ENCODE data around the gene FAM180B. TPM values are rescaled to one million over a fixed set of nuclear protein-coding genes. Genes with fewer than 3 reads are reported as not detected.
A peak's percentile ranks its signal among the peaks of the same experiment; 100 is the strongest.
"Not testable (repeated sequence)": the region's sequence is repeated elsewhere in the genome, so short reads cannot be mapped to it uniquely, and the experiment has no call there.

Gene FAM180B
- total RNA-seq, 1 donor, result not detected

DNA sequence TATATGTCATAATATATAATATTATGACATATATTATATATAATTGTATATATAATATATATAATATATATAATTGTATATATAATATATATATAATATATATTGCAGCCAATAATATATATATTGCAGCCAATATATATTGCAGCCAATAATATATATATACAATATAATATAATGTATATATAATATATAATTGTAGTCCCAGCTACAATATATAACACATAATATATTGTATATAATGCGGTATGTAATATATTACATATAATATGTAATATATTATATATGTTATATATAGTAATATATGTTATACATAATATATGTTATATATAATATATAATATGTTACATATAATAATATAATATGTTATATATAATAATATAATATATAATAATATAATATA is 27.8 kb upstream of the FAM180B start:
- no peak overlapping the region for H2AFZ ChIP-seq (ENCODE audit: low read length)
- H3K9me3 ChIP-seq (ENCODE audit: low read depth, low read length), result no peaks in the 10 kb centered on the region
- H4K20me1 ChIP-seq (ENCODE audit: insufficient read depth, low read length), result no peaks in the 10 kb centered on the region
- H3K27me3 ChIP-seq (ENCODE audit: insufficient read depth, low read length), result no peaks in the 10 kb centered on the region
- TF ChIP-seq, protein P1, sequence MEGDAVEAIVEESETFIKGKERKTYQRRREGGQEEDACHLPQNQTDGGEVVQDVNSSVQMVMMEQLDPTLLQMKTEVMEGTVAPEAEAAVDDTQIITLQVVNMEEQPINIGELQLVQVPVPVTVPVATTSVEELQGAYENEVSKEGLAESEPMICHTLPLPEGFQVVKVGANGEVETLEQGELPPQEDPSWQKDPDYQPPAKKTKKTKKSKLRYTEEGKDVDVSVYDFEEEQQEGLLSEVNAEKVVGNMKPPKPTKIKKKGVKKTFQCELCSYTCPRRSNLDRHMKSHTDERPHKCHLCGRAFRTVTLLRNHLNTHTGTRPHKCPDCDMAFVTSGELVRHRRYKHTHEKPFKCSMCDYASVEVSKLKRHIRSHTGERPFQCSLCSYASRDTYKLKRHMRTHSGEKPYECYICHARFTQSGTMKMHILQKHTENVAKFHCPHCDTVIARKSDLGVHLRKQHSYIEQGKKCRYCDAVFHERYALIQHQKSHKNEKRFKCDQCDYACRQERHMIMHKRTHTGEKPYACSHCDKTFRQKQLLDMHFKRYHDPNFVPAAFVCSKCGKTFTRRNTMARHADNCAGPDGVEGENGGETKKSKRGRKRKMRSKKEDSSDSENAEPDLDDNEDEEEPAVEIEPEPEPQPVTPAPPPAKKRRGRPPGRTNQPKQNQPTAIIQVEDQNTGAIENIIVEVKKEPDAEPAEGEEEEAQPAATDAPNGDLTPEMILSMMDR (IDR thresholded peaks at IDR 0.05; ENCODE audit: extremely low read depth, low read depth, low read length), result no peak
- H3K4me3 ChIP-seq (ENCODE audit: insufficient read depth, low read length), result no peak overlapping the region
- no peak for DNase-seq (ENCODE audit: insufficient read length, low spot score, missing footprints)
- no peak overlapping the region for H3K27ac ChIP-seq (ENCODE audit: low read depth, low read length)
- H3K4me2 ChIP-seq (ENCODE audit: insufficient read depth, low read length), result no peak overlapping the region
- peaks cover 4% of the 10 kb centered on the region for H3K4me1 ChIP-seq (ENCODE audit: insufficient read depth, low read length)
- no peaks in the 10 kb centered on the region for H3K79me2 ChIP-seq (ENCODE audit: insufficient read depth, low read length)
- no peaks in the 10 kb centered on the region for H3K36me3 ChIP-seq (ENCODE audit: insufficient read depth, low read length)

DNA sequence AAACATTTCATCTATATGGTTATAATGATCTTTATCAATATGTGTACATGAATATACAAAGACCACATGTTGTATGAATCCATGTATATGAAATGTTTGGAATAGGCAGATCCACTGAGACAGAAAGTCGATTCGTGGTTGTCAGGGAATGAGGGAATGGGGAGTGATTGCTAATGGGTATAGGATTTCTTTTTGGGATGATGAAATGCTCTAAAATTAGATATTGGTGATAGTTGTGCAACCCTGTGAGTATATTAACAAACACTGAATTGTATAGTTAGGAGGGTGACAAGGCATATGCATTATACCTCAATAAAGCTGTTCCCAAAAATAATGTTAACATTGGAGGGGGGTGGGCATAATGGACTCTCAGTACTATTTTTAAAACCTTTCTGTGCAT is 26.1 kb upstream of the FAM180B start:
- TF ChIP-seq, protein P1 (IDR thresholded peaks at IDR 0.05; ENCODE audit: extremely low read depth, low read depth, low read length), result no peak
- no peak overlapping the region for H3K27ac ChIP-seq (ENCODE audit: low read depth, low read length)
- no peak overlapping the region for H2AFZ ChIP-seq (ENCODE audit: low read length)
- H3K4me1 ChIP-seq (ENCODE audit: insufficient read depth, low read length), result peaks cover 8% of the 10 kb centered on the region
- DNase-seq (ENCODE audit: insufficient read length, low spot score, missing footprints), result no peak
- peaks cover 6% of the 10 kb centered on the region for H3K79me2 ChIP-seq (ENCODE audit: insufficient read depth, low read length)
- H3K27me3 ChIP-seq (ENCODE audit: insufficient read depth, low read length), result no peaks in the 10 kb centered on the region
- no peak overlapping the region for H3K4me2 ChIP-seq (ENCODE audit: insufficient read depth, low read length)
- no peaks in the 10 kb centered on the region for H3K36me3 ChIP-seq (ENCODE audit: insufficient read depth, low read length)
- no peaks in the 10 kb centered on the region for H3K9me3 ChIP-seq (ENCODE audit: low read depth, low read length)
- no peak overlapping the region for H3K4me3 ChIP-seq (ENCODE audit: insufficient read depth, low read length)
- no peaks in the 10 kb centered on the region for H4K20me1 ChIP-seq (ENCODE audit: insufficient read depth, low read length)

DNA sequence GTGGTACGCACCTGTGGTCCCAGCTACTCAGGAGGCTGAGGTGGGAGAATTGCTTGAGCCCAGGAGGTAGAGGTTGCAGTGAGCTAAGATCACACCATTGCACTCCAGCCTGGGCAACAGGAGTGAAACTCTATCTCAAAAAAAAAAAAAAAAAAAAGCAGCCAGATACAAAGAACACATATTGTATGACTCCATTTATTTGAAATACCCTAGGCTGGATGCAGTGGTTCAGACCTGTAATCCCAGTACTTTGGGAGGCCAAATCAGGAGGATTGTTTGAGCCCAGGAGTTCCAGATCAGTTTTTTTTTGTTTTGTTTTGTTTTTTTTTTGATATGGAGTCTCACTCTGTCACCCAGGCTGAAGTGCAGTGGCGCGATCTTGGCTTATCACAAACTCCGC is 24.1 kb upstream of the FAM180B start:
- not testable (repeated sequence) for H3K9me3 ChIP-seq (ENCODE audit: low read depth, low read length); DNase-seq (ENCODE audit: insufficient read length, low spot score, missing footprints); H3K27me3 ChIP-seq (ENCODE audit: insufficient read depth, low read length); H3K4me2 ChIP-seq (ENCODE audit: insufficient read depth, low read length); H2AFZ ChIP-seq (ENCODE audit: low read length); H3K27ac ChIP-seq (ENCODE audit: low read depth, low read length); H3K36me3 ChIP-seq (ENCODE audit: insufficient read depth, low read length); H4K20me1 ChIP-seq (ENCODE audit: insufficient read depth, low read length); H3K4me3 ChIP-seq (ENCODE audit: insufficient read depth, low read length)
- H3K79me2 ChIP-seq (ENCODE audit: insufficient read depth, low read length), result peaks cover 25% of the 10 kb centered on the region
- peaks cover 15% of the 10 kb centered on the region for H3K4me1 ChIP-seq (ENCODE audit: insufficient read depth, low read length)

DNA sequence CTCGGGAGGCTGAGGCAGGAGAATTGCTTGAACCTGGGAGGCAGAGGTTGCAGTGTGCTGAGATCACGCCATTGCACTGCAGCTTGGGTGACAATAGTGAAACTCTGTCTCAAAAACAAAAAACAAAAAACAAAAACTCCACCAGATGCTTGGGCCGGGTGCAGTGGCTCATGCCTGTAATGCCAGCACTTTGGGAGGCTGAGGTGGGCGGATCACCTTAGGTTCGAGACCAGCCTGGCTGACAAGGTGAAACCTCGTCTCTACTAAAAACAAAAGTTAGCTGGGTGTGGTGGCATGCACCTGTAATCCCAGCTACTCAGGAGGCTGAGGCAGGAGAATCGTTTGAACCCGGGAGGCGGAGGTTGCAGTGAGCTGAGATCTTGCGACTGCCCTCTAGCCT is 22.1 kb upstream of the FAM180B start:
- H4K20me1 ChIP-seq (ENCODE audit: insufficient read depth, low read length); H2AFZ ChIP-seq (ENCODE audit: low read length); H3K9me3 ChIP-seq (ENCODE audit: low read depth, low read length); H3K27me3 ChIP-seq (ENCODE audit: insufficient read depth, low read length); H3K36me3 ChIP-seq (ENCODE audit: insufficient read depth, low read length); DNase-seq (ENCODE audit: insufficient read length, low spot score, missing footprints); H3K27ac ChIP-seq (ENCODE audit: low read depth, low read length); H3K4me3 ChIP-seq (ENCODE audit: insufficient read depth, low read length): not testable (repeated sequence)
- H3K4me1 ChIP-seq (ENCODE audit: insufficient read depth, low read length), result peaks cover 15% of the 10 kb centered on the region
- H3K4me2 ChIP-seq (ENCODE audit: insufficient read depth, low read length), result peak overlapping the region; percentile 90
- H3K79me2 ChIP-seq (ENCODE audit: insufficient read depth, low read length), result peaks cover 34% of the 10 kb centered on the region

DNA sequence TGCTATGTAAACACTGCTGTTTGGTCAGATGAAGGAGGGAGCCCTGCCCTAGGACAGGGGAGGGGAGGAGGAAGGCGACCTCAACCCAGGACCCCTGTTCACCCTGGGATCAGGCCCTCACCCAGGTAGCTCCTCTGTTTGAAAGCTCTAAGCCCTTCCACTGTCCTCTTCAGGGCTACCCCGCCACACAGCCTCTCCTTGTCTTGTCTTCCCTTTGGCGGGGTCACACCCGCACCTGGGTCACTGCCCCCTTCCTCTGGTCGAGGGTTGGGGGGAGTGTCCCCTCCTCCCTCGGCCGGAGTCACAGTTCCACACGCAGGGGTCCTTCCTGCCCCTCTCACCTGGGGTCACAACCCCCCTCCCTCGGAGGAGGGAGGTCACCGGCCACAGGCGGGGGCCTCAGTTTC is 21.5 kb upstream of the FAM180B start:
- Histone ChIP-seq H4K20me1 (ENCODE audit: insufficient read depth, low read length) (no peaks in the 10 kb centered on the region), H3K9me3 (ENCODE audit: low read depth, low read length) (no peaks in the 10 kb centered on the region), H3K27ac (ENCODE audit: low read depth, low read length) (peak overlapping the region; percentile 68), H3K4me2 (ENCODE audit: insufficient read depth, low read length) (peak overlapping the region; percentile 90), H3K4me1 (ENCODE audit: insufficient read depth, low read length) (peaks cover 15% of the 10 kb centered on the region), H3K4me3 (ENCODE audit: insufficient read depth, low read length) (peak overlapping the region; percentile 98), H2AFZ (ENCODE audit: low read length) (peak overlapping the region; percentile 90), H3K27me3 (ENCODE audit: insufficient read depth, low read length) (no peaks in the 10 kb centered on the region), H3K36me3 (ENCODE audit: insufficient read depth, low read length) (peaks cover 7% of the 10 kb centered on the region), H3K79me2 (ENCODE audit: insufficient read depth, low read length) (peaks cover 40% of the 10 kb centered on the region)
- TF ChIP-seq, protein P1 (IDR thresholded peaks at IDR 0.05; ENCODE audit: extremely low read depth, low read depth, low read length), result no peak
- peak; percentile 21 for DNase-seq (ENCODE audit: insufficient read length, low spot score, missing footprints)

Measured in osteoblast (primary cell).